ENCODE data around the gene WNT16.

WNT16 gene

DNA sequence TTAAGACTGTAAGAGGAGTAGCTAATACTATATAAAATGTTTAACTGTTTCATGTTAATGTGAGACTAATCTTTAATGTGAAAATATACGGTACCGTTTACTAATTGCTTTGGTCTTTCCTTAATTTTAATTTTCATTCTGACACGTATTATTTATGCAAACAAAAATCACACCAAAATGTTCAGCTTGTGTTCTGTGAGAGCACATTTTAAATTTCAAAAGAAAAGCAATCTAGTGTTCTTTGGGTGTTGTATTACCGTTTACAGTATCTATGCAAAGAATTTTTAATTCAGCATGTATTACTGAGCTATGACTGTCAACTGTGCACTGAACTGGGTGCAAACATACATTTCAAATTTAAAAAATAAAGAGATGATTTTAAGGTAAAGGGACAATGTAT lies 2.2 kb downstream of the WNT16 start:
- no peak overlapping the region for H3K27ac ChIP-seq (ENCODE audit: low read length)
- H3K4me3 ChIP-seq (ENCODE audit: low read length in 2 of 2), result no peak overlapping the region
- H3K36me3 ChIP-seq (ENCODE audit: control insufficient read depth in 2 of 2, insufficient read depth in 2 of 2, low read length in 2 of 2), result no peaks in the 10 kb centered on the region
- H3K9me3 ChIP-seq (ENCODE audit: control insufficient read depth in 2 of 2, low read length in 2 of 2), result peaks cover 0 to 3% of the 10 kb centered on the region in 2 donors
- H3K4me1 ChIP-seq (ENCODE audit: control insufficient read depth, insufficient read depth, low read length), result peaks cover 14% of the 10 kb centered on the region
- peaks cover 32 to 46% of the 10 kb centered on the region in 2 donors for H3K27me3 ChIP-seq (ENCODE audit: control insufficient read depth in 1 of 2, insufficient read depth in 2 of 2, low read length in 2 of 2)
- no peak overlapping the region for H3K9ac ChIP-seq (ENCODE audit: low read length in 2 of 2)

DNA sequence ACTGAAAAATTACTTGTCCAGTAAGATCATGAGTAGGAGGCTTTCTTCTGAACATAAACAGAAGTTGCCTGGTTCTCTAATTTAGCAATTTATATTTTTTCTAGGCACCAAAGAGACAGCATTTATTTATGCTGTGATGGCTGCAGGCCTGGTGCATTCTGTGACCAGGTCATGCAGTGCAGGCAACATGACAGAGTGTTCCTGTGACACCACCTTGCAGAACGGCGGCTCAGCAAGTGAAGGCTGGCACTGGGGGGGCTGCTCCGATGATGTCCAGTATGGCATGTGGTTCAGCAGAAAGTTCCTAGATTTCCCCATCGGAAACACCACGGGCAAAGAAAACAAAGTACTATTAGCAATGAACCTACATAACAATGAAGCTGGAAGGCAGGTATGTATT lies 2.8 kb downstream of the WNT16 start:
- peaks cover 32 to 44% of the 10 kb centered on the region in 2 donors for H3K27me3 ChIP-seq (ENCODE audit: control insufficient read depth in 1 of 2, insufficient read depth in 2 of 2, low read length in 2 of 2)
- H3K4me3 ChIP-seq (ENCODE audit: low read length in 2 of 2), result no peak overlapping the region
- peaks cover 14% of the 10 kb centered on the region for H3K4me1 ChIP-seq (ENCODE audit: control insufficient read depth, insufficient read depth, low read length)
- H3K36me3 ChIP-seq (ENCODE audit: control insufficient read depth in 2 of 2, insufficient read depth in 2 of 2, low read length in 2 of 2), result no peaks in the 10 kb centered on the region
- H3K9ac ChIP-seq (ENCODE audit: low read length in 2 of 2), result no peak overlapping the region
- no peak overlapping the region for H3K27ac ChIP-seq (ENCODE audit: low read length)
- peaks cover 0 to 3% of the 10 kb centered on the region in 2 donors for H3K9me3 ChIP-seq (ENCODE audit: control insufficient read depth in 2 of 2, low read length in 2 of 2)

DNA sequence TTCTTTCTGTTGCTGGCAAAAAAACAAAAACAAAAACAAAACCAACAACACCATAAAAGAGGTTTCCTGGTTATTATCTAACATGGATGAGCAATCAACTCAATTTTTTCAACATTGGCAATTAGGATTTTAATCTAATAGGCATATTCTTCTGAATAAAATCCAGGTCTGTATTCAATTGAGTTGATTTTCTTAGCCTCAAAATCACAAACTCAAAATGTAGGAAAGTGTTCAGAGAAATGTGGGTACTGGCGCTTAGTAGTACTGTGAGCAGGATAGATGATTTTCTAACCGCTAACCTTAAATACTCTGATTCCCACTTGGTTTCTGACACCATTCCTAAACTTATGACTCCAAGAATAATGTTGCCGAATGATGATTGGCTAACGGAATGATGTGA lies 5.6 kb downstream of the WNT16 start:
- Histone ChIP-seq H3K9me3 (ENCODE audit: control insufficient read depth in 2 of 2, low read length in 2 of 2) (no peaks in the 10 kb centered on the region), H3K4me1 (ENCODE audit: control insufficient read depth, insufficient read depth, low read length) (peaks cover 10% of the 10 kb centered on the region), H3K36me3 (ENCODE audit: control insufficient read depth in 2 of 2, insufficient read depth in 2 of 2, low read length in 2 of 2) (no peaks in the 10 kb centered on the region), H3K4me3 (ENCODE audit: low read length in 2 of 2) (no peak overlapping the region), H3K27me3 (ENCODE audit: control insufficient read depth in 1 of 2, insufficient read depth in 2 of 2, low read length in 2 of 2) (peaks cover 17 to 31% of the 10 kb centered on the region in 2 donors), H3K9ac (ENCODE audit: low read length in 2 of 2) (no peak overlapping the region), H3K27ac (ENCODE audit: low read length) (no peak overlapping the region)

DNA sequence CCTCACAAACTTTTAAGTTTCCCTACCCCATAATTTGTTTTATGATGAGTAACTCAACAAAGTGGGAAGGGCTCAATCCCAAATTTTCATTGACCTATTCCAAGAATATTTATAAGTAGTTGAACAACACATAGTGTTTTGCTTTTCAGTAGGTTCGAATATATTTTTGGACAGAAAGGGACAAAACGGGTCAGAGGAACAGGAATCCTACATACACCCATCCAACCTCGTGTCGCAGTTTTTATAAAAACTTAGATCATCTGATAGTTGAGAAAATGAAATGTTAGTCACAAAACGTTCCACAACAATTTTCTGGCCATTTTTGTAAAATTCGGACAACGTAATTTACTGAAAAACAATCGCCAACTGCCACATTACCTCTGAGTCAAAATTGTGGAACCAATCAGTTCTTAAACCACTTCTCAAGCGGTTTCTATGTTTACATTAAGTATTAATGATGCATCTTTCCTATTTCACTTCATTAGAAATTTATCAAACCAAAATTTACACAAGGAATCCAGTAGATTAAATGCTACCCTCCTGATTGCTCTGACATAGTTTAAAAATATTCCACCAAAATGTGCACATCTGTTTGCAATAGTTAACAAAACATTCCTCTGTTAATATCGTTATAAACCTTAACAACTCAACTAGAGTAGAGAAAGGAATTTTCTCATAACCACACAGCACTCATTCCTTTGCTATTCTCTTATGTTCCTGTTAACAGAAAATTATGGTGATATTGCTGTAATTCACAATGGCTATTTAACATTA lies 6.3 kb downstream of the WNT16 start:
- Histone ChIP-seq H3K4me1 (ENCODE audit: control insufficient read depth, insufficient read depth, low read length) (peaks cover 4% of the 10 kb centered on the region), H3K9ac (ENCODE audit: low read length in 2 of 2) (no peak overlapping the region)

DNA sequence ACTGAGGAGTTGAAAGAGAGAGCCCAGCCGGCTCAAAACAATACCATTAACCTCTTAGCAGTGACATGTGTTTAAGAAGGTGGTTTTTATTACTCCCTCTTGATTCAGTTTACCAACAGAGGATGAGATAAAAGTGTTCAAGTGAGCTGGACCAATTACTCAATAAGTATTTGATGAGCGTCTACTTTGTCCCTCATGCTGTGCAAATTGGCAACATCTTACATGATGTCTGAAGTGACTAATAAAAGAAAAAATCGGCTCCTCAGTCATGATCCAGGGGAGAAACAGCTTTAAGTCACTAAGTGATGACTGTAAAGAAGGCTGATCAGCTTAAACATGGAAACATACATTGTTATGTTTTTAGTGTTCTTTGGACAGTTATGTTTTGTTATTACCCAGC lies 7.8 kb downstream of the WNT16 start:
- no peak overlapping the region for H3K4me3 ChIP-seq (ENCODE audit: low read length in 2 of 2)
- no peak overlapping the region for H3K27ac ChIP-seq (ENCODE audit: low read length)
- H3K4me1 ChIP-seq (ENCODE audit: control insufficient read depth, insufficient read depth, low read length), result no peaks in the 10 kb centered on the region
- no peaks in the 10 kb centered on the region for H3K36me3 ChIP-seq (ENCODE audit: control insufficient read depth in 2 of 2, insufficient read depth in 2 of 2, low read length in 2 of 2)
- H3K9ac ChIP-seq (ENCODE audit: low read length in 2 of 2), result no peak overlapping the region
- H3K27me3 ChIP-seq (ENCODE audit: control insufficient read depth in 1 of 2, insufficient read depth in 2 of 2, low read length in 2 of 2), result peaks cover 5 to 11% of the 10 kb centered on the region in 2 donors
- no peaks in the 10 kb centered on the region for H3K9me3 ChIP-seq (ENCODE audit: control insufficient read depth in 2 of 2, low read length in 2 of 2)

More for the DNA sequence above, 6.3 kb downstream of the WNT16 start:
- H3K27me3 ChIP-seq (ENCODE audit: control insufficient read depth in 1 of 2, insufficient read depth in 2 of 2, low read length in 2 of 2), result peaks cover 11 to 24% of the 10 kb centered on the region in 2 donors
- no peaks in the 10 kb centered on the region for H3K9me3 ChIP-seq (ENCODE audit: control insufficient read depth in 2 of 2, low read length in 2 of 2)
- no peaks in the 10 kb centered on the region for H3K36me3 ChIP-seq (ENCODE audit: control insufficient read depth in 2 of 2, insufficient read depth in 2 of 2, low read length in 2 of 2)
- H3K27ac ChIP-seq (ENCODE audit: low read length), result no peak overlapping the region
- H3K4me3 ChIP-seq (ENCODE audit: low read length in 2 of 2), result no peak overlapping the region

DNA sequence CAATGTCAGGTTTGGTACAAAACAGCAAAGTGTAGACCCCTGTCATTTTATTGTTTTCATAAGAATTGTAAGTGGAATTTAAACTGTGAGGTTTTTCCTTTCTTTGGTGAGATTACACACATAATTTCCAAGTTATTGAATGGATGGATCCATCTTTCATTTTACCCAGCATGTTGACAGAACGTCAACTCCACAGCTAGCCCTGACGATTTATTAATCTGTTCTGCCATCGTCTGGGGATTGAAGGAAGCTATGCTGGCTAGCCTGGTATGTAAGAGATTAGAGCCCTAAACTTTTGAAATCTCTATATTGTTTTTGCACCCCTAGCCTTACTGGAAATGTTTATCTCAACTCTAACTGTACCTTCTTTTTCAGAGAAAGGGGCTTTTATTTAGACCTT lies 8.6 kb downstream of the WNT16 start:
- H3K27ac ChIP-seq (ENCODE audit: low read length), result no peak overlapping the region
- H3K9ac ChIP-seq (ENCODE audit: low read length in 2 of 2), result no peak overlapping the region
- no peaks in the 10 kb centered on the region for H3K36me3 ChIP-seq (ENCODE audit: control insufficient read depth in 2 of 2, insufficient read depth in 2 of 2, low read length in 2 of 2)
- no peaks in the 10 kb centered on the region for H3K9me3 ChIP-seq (ENCODE audit: control insufficient read depth in 2 of 2, low read length in 2 of 2)
- H3K27me3 ChIP-seq (ENCODE audit: control insufficient read depth in 1 of 2, insufficient read depth in 2 of 2, low read length in 2 of 2), result peaks cover under 1 to 4% of the 10 kb centered on the region in 2 donors
- H3K4me3 ChIP-seq (ENCODE audit: low read length in 2 of 2), result no peak overlapping the region
- no peaks in the 10 kb centered on the region for H3K4me1 ChIP-seq (ENCODE audit: control insufficient read depth, insufficient read depth, low read length)

DNA sequence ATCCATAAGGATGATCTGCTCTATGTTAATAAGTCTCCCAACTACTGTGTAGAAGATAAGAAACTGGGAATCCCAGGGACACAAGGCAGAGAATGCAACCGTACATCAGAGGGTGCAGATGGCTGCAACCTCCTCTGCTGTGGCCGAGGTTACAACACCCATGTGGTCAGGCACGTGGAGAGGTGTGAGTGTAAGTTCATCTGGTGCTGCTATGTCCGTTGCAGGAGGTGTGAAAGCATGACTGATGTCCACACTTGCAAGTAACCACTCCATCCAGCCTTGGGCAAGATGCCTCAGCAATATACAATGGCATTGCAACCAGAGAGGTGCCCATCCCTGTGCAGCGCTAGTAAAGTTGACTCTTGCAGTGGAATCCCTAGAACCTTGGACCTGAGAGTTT lies 10.3 kb downstream of the WNT16 start:
- Histone ChIP-seq H3K4me1 (ENCODE audit: control insufficient read depth, insufficient read depth, low read length) (no peaks in the 10 kb centered on the region), H3K27ac (ENCODE audit: low read length) (no peak overlapping the region), H3K9me3 (ENCODE audit: control insufficient read depth in 2 of 2, low read length in 2 of 2) (no peaks in the 10 kb centered on the region), H3K36me3 (ENCODE audit: control insufficient read depth in 2 of 2, insufficient read depth in 2 of 2, low read length in 2 of 2) (no peaks in the 10 kb centered on the region), H3K27me3 (ENCODE audit: control insufficient read depth in 1 of 2, insufficient read depth in 2 of 2, low read length in 2 of 2) (peaks cover 0 to 4% of the 10 kb centered on the region in 2 donors), H3K4me3 (ENCODE audit: low read length in 2 of 2) (no peak overlapping the region), H3K9ac (ENCODE audit: low read length in 2 of 2) (no peak overlapping the region)

DNA sequence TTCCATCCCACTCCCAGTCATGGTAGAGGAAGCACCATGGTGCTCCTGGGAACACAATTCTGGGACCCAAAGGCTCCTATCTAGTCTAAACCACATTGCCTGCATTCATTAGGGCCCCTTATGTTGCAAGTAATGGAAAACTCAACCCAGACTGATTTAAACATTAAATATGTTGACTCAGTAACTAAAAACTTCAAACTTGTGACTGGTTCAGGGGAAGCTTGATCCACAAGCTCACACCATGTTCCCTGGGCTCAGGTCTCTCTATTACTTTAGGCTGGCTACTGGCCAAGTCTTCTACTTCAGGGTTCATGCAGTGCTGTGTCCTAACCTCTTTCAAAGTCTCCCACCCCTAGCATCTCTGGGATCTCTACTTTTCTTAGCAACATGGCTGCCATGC lies 13.1 kb downstream of the WNT16 start:
- H3K4me1 ChIP-seq (ENCODE audit: control insufficient read depth, insufficient read depth, low read length), result no peaks in the 10 kb centered on the region
- H3K27me3 ChIP-seq (ENCODE audit: control insufficient read depth in 1 of 2, insufficient read depth in 2 of 2, low read length in 2 of 2), result no peaks in the 10 kb centered on the region
- no peak overlapping the region for H3K4me3 ChIP-seq (ENCODE audit: low read length in 2 of 2)
- no peak overlapping the region for H3K27ac ChIP-seq (ENCODE audit: low read length)
- H3K9me3 ChIP-seq (ENCODE audit: control insufficient read depth in 2 of 2, low read length in 2 of 2), result no peaks in the 10 kb centered on the region
- peaks cover 0 to 5% of the 10 kb centered on the region in 2 donors for H3K36me3 ChIP-seq (ENCODE audit: control insufficient read depth in 2 of 2, insufficient read depth in 2 of 2, low read length in 2 of 2)
- no peak overlapping the region for H3K9ac ChIP-seq (ENCODE audit: low read length in 2 of 2)

DNA sequence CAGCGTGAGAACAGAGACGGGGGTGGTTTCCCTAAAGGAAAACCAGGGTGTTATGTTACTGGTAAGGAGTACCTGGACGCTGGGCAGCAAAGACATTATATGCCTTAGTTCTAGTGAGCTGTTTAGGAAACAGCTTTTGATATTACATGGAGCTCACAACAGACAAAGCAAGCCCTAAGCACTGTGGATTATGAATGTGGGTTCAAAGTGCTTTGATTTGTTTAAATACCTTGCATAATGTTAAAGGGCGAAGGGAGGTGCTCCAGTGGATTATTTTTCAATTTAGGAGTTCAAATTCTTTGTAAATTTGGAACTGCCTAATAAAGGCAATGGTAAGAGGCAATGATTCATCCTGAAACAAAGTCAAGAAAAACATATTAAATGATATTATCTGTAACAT lies 13.8 kb downstream of the WNT16 start:
- Histone ChIP-seq H3K36me3 (ENCODE audit: control insufficient read depth in 2 of 2, insufficient read depth in 2 of 2, low read length in 2 of 2) (peaks cover 0 to 5% of the 10 kb centered on the region in 2 donors), H3K4me1 (ENCODE audit: control insufficient read depth, insufficient read depth, low read length) (no peaks in the 10 kb centered on the region), H3K27me3 (ENCODE audit: control insufficient read depth in 1 of 2, insufficient read depth in 2 of 2, low read length in 2 of 2) (no peaks in the 10 kb centered on the region), H3K27ac (ENCODE audit: low read length) (no peak overlapping the region), H3K4me3 (ENCODE audit: low read length in 2 of 2) (no peak overlapping the region), H3K9ac (ENCODE audit: low read length in 2 of 2) (no peak overlapping the region), H3K9me3 (ENCODE audit: control insufficient read depth in 2 of 2, low read length in 2 of 2) (no peaks in the 10 kb centered on the region)

DNA sequence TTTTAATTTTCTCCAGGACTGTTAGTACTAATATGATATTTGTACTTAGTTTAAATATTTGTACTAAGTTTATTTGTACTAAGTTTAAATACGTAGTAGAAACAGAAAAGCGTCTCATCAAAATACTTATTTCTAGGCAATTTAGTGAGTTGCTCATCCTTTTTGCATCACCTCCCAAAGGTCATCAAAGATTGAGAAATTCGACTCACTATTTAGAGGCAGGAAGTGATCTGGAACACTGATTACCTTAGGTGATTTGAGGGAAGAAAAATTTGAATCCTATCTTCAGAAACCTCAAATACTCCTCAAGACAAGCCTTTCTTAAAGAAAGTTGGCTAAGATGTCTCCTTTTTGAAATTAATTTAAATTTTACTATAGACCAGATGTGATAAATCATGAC lies 14.5 kb downstream of the WNT16 start:
- H3K9me3 ChIP-seq (ENCODE audit: control insufficient read depth in 2 of 2, low read length in 2 of 2), result no peaks in the 10 kb centered on the region
- H3K36me3 ChIP-seq (ENCODE audit: control insufficient read depth in 2 of 2, insufficient read depth in 2 of 2, low read length in 2 of 2), result peaks cover 0 to 5% of the 10 kb centered on the region in 2 donors
- no peak overlapping the region for H3K9ac ChIP-seq (ENCODE audit: low read length in 2 of 2)
- H3K27me3 ChIP-seq (ENCODE audit: control insufficient read depth in 1 of 2, insufficient read depth in 2 of 2, low read length in 2 of 2), result no peaks in the 10 kb centered on the region
- H3K4me3 ChIP-seq (ENCODE audit: low read length in 2 of 2), result no peak overlapping the region
- no peak overlapping the region for H3K27ac ChIP-seq (ENCODE audit: low read length)
- no peaks in the 10 kb centered on the region for H3K4me1 ChIP-seq (ENCODE audit: control insufficient read depth, insufficient read depth, low read length)

DNA sequence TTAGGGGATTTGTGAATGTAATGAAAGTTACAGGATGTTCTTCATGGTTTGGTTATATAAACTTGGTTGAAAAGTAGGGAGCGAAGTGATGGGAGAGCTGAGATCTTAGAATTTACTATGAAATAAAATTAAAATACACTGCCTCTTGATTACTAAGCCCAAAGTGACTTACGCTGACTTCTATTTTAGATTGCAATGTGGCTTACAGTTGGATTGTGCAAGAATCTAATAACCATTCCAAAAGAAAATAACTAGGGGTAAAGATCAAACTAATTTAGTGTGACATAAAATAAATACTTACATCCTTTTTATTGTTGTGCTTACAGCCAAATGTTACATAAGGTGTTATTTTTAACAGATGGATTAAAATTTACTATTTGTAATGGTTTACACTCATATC lies 15.3 kb downstream of the WNT16 start:
- H3K4me3 ChIP-seq (ENCODE audit: low read length in 2 of 2), result no peak overlapping the region
- H3K9ac ChIP-seq (ENCODE audit: low read length in 2 of 2), result no peak overlapping the region

More for the DNA sequence above, 15.3 kb downstream of the WNT16 start:
- Histone ChIP-seq H3K36me3 (ENCODE audit: control insufficient read depth in 2 of 2, insufficient read depth in 2 of 2, low read length in 2 of 2) (peaks cover 0 to 5% of the 10 kb centered on the region in 2 donors), H3K27ac (ENCODE audit: low read length) (no peak overlapping the region), H3K27me3 (ENCODE audit: control insufficient read depth in 1 of 2, insufficient read depth in 2 of 2, low read length in 2 of 2) (no peaks in the 10 kb centered on the region), H3K9me3 (ENCODE audit: control insufficient read depth in 2 of 2, low read length in 2 of 2) (no peaks in the 10 kb centered on the region), H3K4me1 (ENCODE audit: control insufficient read depth, insufficient read depth, low read length) (no peaks in the 10 kb centered on the region)

Data from stomach smooth muscle (tissue), 2 donors.